ENCODE data around the gene DIPK1B.
"Not testable (repeated sequence)": the region's sequence is repeated elsewhere in the genome, so short reads cannot be mapped to it uniquely, and the experiment has no call there.

Gene DIPK1B

GRCh38 chr9:136754059-136754572, 41.7 kb downstream of the DIPK1B start:
- DNase-seq (ENCODE audit: low spot score), result no peak

GRCh38 chr9:136754626-136755301, 42.4 kb downstream of the DIPK1B start:
- DNase-seq (ENCODE audit: low spot score), result no peak

- not testable (repeated sequence) for DNase-seq (ENCODE audit: low spot score)
Observed at GRCh38 chr9:136755302-136756133, 43.1 kb downstream of the DIPK1B start.

- no peak for DNase-seq (ENCODE audit: low spot score)
Observed at GRCh38 chr9:136756134-136756438, 43.7 kb downstream of the DIPK1B start.

- DNase-seq (ENCODE audit: low spot score), result no peak
Observed at GRCh38 chr9:136756836-136757235, 44.5 kb downstream of the DIPK1B start.

- no peak for DNase-seq (ENCODE audit: low spot score)
Observed at GRCh38 chr9:136757328-136757727, 45.0 kb downstream of the DIPK1B start.

GRCh38 chr9:136757751-136758140, 45.4 kb downstream of the DIPK1B start:
- DNase-seq (ENCODE audit: low spot score), result no peak

- no peak for DNase-seq (ENCODE audit: low spot score)
Observed at GRCh38 chr9:136759001-136759400, 46.6 kb downstream of the DIPK1B start.

GRCh38 chr9:136759436-136760325, 47.3 kb downstream of the DIPK1B start:
- DNase-seq (ENCODE audit: low spot score), result no peak

GRCh38 chr9:136760424-136760823, 48.1 kb downstream of the DIPK1B start:
- no peak for DNase-seq (ENCODE audit: low spot score)

- peak; percentile 40 for DNase-seq (ENCODE audit: low spot score)
Observed at GRCh38 chr9:136760834-136761544, 48.6 kb downstream of the DIPK1B start.

- no peak for DNase-seq (ENCODE audit: low spot score)
Observed at GRCh38 chr9:136761545-136761981, 49.2 kb downstream of the DIPK1B start.

- no peak for DNase-seq (ENCODE audit: low spot score)
Observed at GRCh38 chr9:136762221-136762691, 49.9 kb downstream of the DIPK1B start.

GRCh38 chr9:136762915-136763648, 50.7 kb downstream of the DIPK1B start:
- no peak for DNase-seq (ENCODE audit: low spot score)

- no peak for DNase-seq (ENCODE audit: low spot score)
Observed at GRCh38 chr9:136763649-136764035, 51.3 kb downstream of the DIPK1B start.

GRCh38 chr9:136764301-136764891, 52.0 kb downstream of the DIPK1B start, which contains the start of gene LCN15:
TSS of gene LCN15 (minus strand) at chr9:136764518. CDS start at chr9:136764488, 30 bp downstream.
- no peak for DNase-seq (ENCODE audit: low spot score)

GRCh38 chr9:136765041-136765440, 52.7 kb downstream of the DIPK1B start:
- no peak for DNase-seq (ENCODE audit: low spot score)

GRCh38 chr9:136765745-136766409, 53.5 kb downstream of the DIPK1B start:
- DNase-seq (ENCODE audit: low spot score), result not testable (repeated sequence)

- DNase-seq (ENCODE audit: low spot score), result not testable (repeated sequence)
Observed at GRCh38 chr9:136766410-136767120, 54.2 kb downstream of the DIPK1B start.
